ENCODE data around the gene SLCO2B1.

DNA sequence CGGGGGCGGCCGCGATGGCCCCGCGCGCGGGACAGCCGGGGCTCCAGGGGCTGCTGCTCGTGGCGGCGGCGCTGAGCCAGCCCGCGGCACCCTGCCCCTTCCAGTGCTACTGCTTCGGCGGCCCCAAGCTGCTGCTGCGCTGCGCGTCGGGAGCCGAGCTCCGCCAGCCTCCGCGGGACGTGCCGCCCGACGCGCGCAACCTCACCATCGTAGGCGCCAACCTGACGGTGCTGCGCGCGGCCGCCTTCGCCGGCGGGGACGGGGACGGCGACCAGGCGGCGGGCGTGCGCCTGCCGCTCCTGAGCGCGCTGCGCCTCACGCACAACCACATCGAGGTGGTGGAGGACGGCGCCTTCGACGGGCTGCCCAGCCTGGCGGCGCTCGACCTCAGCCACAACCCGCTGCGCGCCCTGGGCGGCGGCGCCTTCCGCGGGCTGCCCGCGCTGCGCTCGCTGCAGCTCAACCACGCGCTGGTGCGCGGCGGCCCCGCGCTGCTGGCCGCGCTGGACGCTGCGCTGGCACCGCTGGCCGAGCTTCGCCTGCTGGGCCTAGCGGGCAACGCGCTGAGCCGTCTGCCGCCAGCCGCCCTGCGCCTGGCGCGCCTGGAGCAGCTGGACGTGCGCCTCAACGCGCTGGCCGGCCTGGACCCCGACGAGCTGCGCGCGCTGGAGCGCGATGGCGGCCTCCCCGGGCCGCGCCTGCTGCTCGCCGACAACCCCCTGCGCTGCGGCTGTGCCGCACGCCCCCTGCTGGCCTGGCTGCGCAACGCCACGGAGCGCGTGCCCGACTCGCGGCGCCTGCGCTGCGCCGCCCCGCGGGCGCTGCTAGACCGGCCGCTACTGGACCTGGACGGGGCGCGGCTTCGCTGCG is 90.4 kb downstream of the SLCO2B1 start:
- TF ChIP-seq EZH2 (IDR thresholded peaks at IDR 0.05; ENCODE audit: insufficient read depth, poor library complexity, severe bottlenecking), result no peak
- no peak for TF ChIP-seq EZH2phosphoT487 (IDR thresholded peaks at IDR 0.05; ENCODE audit: insufficient read depth, low read depth)
